ENCODE measurements around the gene EPB41. TPM values are rescaled to one million over a fixed set of nuclear protein-coding genes. Genes with fewer than 3 reads are reported as not detected.
A peak's percentile ranks its signal among the peaks of the same experiment; 100 is the strongest.

EPB41 gene
- total and polyA plus RNA-seq, 9 of the 15 experiments (the other 6 are each of a cell fraction or from before 2014, with no cell fraction given): 3.7 to 213 (median 141) TPM

DNA sequence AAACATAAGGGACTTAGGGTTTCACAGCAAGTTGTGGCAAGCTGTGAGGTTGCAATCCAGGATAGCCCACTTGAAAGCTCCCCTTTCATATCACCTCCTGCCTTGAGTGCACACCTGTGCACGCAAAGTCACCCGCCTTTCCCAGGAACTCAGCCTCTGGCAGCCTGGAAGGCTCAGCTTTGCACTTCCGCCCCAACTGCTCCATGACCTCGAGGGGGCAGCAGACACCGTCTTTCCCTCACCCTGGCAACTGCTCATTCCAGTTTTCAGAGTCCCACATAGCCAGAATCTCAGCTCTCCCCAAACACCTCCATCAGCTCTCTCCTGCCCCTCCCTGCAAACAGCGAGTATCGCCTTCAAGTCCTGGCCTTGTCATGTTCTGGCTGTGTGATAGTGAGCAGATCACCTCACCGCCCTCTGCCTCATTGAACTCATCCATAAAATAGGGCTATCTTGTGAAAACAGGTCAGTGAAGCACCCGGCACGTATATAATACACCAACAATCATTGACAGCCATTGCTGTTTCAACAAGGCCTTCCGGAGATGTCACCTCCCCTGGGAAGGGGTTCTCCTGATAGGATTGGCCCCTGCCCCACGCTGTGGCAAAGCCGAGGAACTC lies 32.2 kb upstream of the EPB41 start (continued):
- no peak for TF ChIP-seq CHCHD3 (CRISPR knock-in tag; IDR thresholded peaks at IDR 0.05)
- TF ChIP-seq THRB (CRISPR knock-in tag; conservative IDR thresholded peaks at IDR 0.05): no peak; the same call in 1 of the 2 replicates
- TF ChIP-seq ZNF124 (CRISPR knock-in tag; IDR thresholded peaks at IDR 0.05): no peak
- TF ChIP-seq SLC30A9 (CRISPR knock-in tag; IDR thresholded peaks at IDR 0.05): no peak
- TF ChIP-seq SOX6 (IDR thresholded peaks at IDR 0.05): peak; percentile 67
- peak; percentile 68 for TF ChIP-seq SMARCE1 (IDR thresholded peaks at IDR 0.05)
- TF ChIP-seq ETV5 (CRISPR knock-in tag; IDR thresholded peaks at IDR 0.05; ENCODE audit: low read depth): peak; percentile 99
- no peak for TF ChIP-seq NFXL1 (CRISPR knock-in tag; IDR thresholded peaks at IDR 0.05)
- peak; percentile 98 for TF ChIP-seq PHF21A (IDR thresholded peaks at IDR 0.05; ENCODE audit: borderline replicate concordance, low read depth)
- no peak for TF ChIP-seq ADNP (tag; IDR thresholded peaks at IDR 0.05)
- peak; percentile 93 for TF ChIP-seq CBX5 (IDR thresholded peaks at IDR 0.05; ENCODE audit: borderline replicate concordance, low read depth)
- TF ChIP-seq NUFIP1 (IDR thresholded peaks at IDR 0.05; ENCODE audit: partially characterized antibody): peak; percentile 61
- TF ChIP-seq, protein P1, sequence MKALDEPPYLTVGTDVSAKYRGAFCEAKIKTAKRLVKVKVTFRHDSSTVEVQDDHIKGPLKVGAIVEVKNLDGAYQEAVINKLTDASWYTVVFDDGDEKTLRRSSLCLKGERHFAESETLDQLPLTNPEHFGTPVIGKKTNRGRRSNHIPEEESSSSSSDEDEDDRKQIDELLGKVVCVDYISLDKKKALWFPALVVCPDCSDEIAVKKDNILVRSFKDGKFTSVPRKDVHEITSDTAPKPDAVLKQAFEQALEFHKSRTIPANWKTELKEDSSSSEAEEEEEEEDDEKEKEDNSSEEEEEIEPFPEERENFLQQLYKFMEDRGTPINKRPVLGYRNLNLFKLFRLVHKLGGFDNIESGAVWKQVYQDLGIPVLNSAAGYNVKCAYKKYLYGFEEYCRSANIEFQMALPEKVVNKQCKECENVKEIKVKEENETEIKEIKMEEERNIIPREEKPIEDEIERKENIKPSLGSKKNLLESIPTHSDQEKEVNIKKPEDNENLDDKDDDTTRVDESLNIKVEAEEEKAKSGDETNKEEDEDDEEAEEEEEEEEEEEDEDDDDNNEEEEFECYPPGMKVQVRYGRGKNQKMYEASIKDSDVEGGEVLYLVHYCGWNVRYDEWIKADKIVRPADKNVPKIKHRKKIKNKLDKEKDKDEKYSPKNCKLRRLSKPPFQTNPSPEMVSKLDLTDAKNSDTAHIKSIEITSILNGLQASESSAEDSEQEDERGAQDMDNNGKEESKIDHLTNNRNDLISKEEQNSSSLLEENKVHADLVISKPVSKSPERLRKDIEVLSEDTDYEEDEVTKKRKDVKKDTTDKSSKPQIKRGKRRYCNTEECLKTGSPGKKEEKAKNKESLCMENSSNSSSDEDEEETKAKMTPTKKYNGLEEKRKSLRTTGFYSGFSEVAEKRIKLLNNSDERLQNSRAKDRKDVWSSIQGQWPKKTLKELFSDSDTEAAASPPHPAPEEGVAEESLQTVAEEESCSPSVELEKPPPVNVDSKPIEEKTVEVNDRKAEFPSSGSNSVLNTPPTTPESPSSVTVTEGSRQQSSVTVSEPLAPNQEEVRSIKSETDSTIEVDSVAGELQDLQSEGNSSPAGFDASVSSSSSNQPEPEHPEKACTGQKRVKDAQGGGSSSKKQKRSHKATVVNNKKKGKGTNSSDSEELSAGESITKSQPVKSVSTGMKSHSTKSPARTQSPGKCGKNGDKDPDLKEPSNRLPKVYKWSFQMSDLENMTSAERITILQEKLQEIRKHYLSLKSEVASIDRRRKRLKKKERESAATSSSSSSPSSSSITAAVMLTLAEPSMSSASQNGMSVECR (CRISPR knock-in tag; IDR thresholded peaks at IDR 0.05): peak; percentile 72; the same call in 1 of the 2 replicates
- no peak for TF ChIP-seq KAT2B (IDR thresholded peaks at IDR 0.05; ENCODE audit: low read depth, low read length)
- no peak for TF ChIP-seq SRSF1 (IDR thresholded peaks at IDR 0.05; ENCODE audit: low read depth, low read length)
- peak; percentile 86 for TF ChIP-seq SP1 (CRISPR knock-in tag; IDR thresholded peaks at IDR 0.05)
- no peak for TF ChIP-seq TCFL5 (CRISPR knock-in tag; conservative IDR thresholded peaks at IDR 0.05)
- no peak for TF ChIP-seq SRSF3 (IDR thresholded peaks at IDR 0.05; ENCODE audit: insufficient read depth, low read length)
- peak; percentile 88 for TF ChIP-seq BRD9 (IDR thresholded peaks at IDR 0.05; ENCODE audit: low read depth, partially characterized antibody)
- peak; percentile 77; the same call in 1 of the 2 replicates for TF ChIP-seq MYC (IDR thresholded peaks at IDR 0.05; ENCODE audit: low read depth, low read length)
- no peak for TF ChIP-seq MYC (CRISPR knock-in tag; IDR thresholded peaks at IDR 0.05; ENCODE audit: borderline replicate concordance, low read depth)
- no peak for TF ChIP-seq ZNF253 (CRISPR knock-in tag; conservative IDR thresholded peaks at IDR 0.05)
- TF ChIP-seq NCOA2 (IDR thresholded peaks at IDR 0.05; ENCODE audit: partially characterized antibody in 2 of 2): no peak
- no peak for TF ChIP-seq ZNF311 (CRISPR knock-in tag; IDR thresholded peaks at IDR 0.05)
- TF ChIP-seq ZFP30 (CRISPR knock-in tag; IDR thresholded peaks at IDR 0.05; ENCODE audit: borderline replicate concordance): no peak
- no peak for TF ChIP-seq HNRNPL (IDR thresholded peaks at IDR 0.05; ENCODE audit: low read depth, low read length)
